Adrenal gland (tissue), 12 donors: ENCODE measurements around the gene CASP14. TPM values are rescaled to one million over a fixed set of nuclear protein-coding genes. Genes with fewer than 3 reads are reported as not detected.

Source experiments
- DNase-seq, 7 donors: peaks; one replicate each; pipeline ENCODE4 v3.0.0-alpha.2; 2019 to 2020
- H3K27ac ChIP-seq, 5 donors: fragments of 200-600 bp; sonication (generic) in 4 of 5; 1 replicate in 3 of 5; 2 replicates in 2 of 5; pipeline versions ENCODE4 v1.5.1 to v1.8.0; 2016 to 2020; ENCODE audit warnings: mild to moderate bottlenecking in 1 of 5
- H3K27me3 ChIP-seq: fragments of 200-600 bp; 2 replicates; pipeline ENCODE4 v1.8.0; 2021
- H3K36me3 ChIP-seq, 2 donors: fragments of 200-600 bp; replicated peaks in 1 of 2; 1 replicate in 1 of 2; 2 replicates in 1 of 2; pipeline versions ENCODE4 v1.5.1 to v1.8.0; 2018 to 2022
- H3K4me1 ChIP-seq, 2 donors: fragments of 200-600 bp; replicated peaks in 1 of 2; 1 replicate in 1 of 2; 2 replicates in 1 of 2; pipeline versions ENCODE4 v1.5.1 to v1.8.0; 2018 to 2021
- H3K4me3 ChIP-seq, 4 donors: fragments of 200-600 bp; sonication (generic) in 3 of 4; one replicate each; pipeline ENCODE4 v1.5.1; 2016 to 2018
- H3K9me3 ChIP-seq, 3 donors: fragments of 200-600 bp; sonication (generic) in 1 of 3; replicated peaks in 1 of 3; 1 replicate in 2 of 3; 2 replicates in 1 of 3; pipeline versions ENCODE4 v1.5.1 to v1.8.0; 2016 to 2021
- POLR2A ChIP-seq, 2 donors: fragments of 450-650 bp; IDR thresholded peaks; one replicate each; pipeline ENCODE4 v1.6.1; 2017; ENCODE audit warnings: antibody characterized with exemption in 2 of 2, mild to moderate bottlenecking in 2 of 2, moderate library complexity in 1 of 2
- WGBS, 4 donors: extraction: QIAGEN DNeasy Blood & Tissue Kit in 2 of 4; methylation state at CpG; one replicate each; pipeline versions ENCODE4 v1.1.5 to v1.1.7; 2013 to 2017; 5-methylcytosine and 5-hydroxymethylcytosine counted together
- intact Hi-C, 2 donors: fragments of 100-400 bp; cut with DNase I; formaldehyde crosslinking; loops; one replicate each; pipeline versions ENCODE4 v1.14.1 to v1.15.0; 2022 to 2023
- polyA plus RNA-seq, 3 donors: library from polyadenylated mRNA; stranded (reverse); fragments of 200-250 nt in 2 of 3; fragments of 350-450 nt in 1 of 3; fragmentation: Illumina TruSeq in 1 of 3; extraction: RNeasy Lipid Tissue Mini Kit (QIAGEN cat#74804) in 1 of 3; gene quantifications; one replicate each; pipeline ENCODE4 v1.2.3, GENCODE V29; 2013 to 2014
- total RNA-seq, 9 donors: library from RNA; depleted of rRNA in 4 of 9; stranded (reverse); fragments of >200 nt in 4 of 9; fragments of 120-200 nt in 1 of 9; fragmentation: NEBNext Ultra II Directional in 1 of 9; extraction: Animal tissue kit (Norgen Biotek cat#: 25700) in 1 of 9; gene quantifications; one replicate each; pipeline versions ENCODE4 v1.1.0 to v1.2.4, GENCODE V29; 2013 to 2023
- TF ChIP-seq, protein P1 (sequence below), 6 experiments: fragments of 450-650 bp in 4 of 6; fragments of 200-600 bp in 2 of 6; sonication (generic) in 1 of 6; IDR thresholded peaks; 1 replicate in 5 of 6; 2 replicates in 1 of 6; pipeline versions ENCODE4 v1.5.1 to v1.8.0; 2016 to 2021; ENCODE audit warnings: antibody characterized with exemption in 6 of 6, mild to moderate bottlenecking in 2 of 6, moderate library complexity in 1 of 6
- donor health status: healthy with polysubstance abuse.
- donor health status: Bipolar disorder and iron deficiency.
- donor health status: DM: yes; HTN: yes; CAD: no.
- donor health status: DM: no; HTN: no; CAD: no.
- donor health status: DM: no; HTN: no; CAD: no.
- donor health status: DM: yes; HTN: yes; CAD: no.

The CASP14 gene
- total and polyA plus RNA-seq, 12 donors = not detected

DNA sequence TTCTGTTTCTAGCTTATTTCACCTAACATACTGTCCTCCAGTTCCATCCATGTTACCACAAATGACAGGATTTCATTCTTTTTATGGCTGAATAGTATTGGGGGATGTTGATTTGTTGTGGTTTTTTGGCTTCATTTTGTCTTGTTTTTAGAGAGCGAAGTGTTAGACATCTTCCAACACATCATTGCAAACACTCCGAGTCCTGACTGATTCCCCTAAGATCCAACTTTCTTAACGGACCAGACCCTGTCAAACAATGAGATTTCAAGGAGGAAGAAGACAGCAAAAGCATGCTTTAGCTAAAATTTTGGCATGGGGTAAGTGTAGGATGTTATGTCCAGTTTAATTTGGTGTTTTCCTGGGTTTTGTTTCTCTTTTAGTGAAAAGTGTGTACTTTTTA is 3.8 kb upstream of the CASP14 start:
- H3K4me1 ChIP-seq = no peaks in the 10 kb centered on the region
- H3K9me3 ChIP-seq = no peaks in the 10 kb centered on the region
- intact Hi-C loops = no loop called here
- TF ChIP-seq POLR2A (IDR thresholded peaks at IDR 0.05) = no peak
- TF ChIP-seq, protein P1, sequence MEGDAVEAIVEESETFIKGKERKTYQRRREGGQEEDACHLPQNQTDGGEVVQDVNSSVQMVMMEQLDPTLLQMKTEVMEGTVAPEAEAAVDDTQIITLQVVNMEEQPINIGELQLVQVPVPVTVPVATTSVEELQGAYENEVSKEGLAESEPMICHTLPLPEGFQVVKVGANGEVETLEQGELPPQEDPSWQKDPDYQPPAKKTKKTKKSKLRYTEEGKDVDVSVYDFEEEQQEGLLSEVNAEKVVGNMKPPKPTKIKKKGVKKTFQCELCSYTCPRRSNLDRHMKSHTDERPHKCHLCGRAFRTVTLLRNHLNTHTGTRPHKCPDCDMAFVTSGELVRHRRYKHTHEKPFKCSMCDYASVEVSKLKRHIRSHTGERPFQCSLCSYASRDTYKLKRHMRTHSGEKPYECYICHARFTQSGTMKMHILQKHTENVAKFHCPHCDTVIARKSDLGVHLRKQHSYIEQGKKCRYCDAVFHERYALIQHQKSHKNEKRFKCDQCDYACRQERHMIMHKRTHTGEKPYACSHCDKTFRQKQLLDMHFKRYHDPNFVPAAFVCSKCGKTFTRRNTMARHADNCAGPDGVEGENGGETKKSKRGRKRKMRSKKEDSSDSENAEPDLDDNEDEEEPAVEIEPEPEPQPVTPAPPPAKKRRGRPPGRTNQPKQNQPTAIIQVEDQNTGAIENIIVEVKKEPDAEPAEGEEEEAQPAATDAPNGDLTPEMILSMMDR (IDR thresholded peaks at IDR 0.05) = no peak
- H3K27me3 ChIP-seq = no peaks in the 10 kb centered on the region
- no peak overlapping the region for H3K4me3 ChIP-seq
- no peak overlapping the region for H3K27ac ChIP-seq
- 44 to 63% (median 55%) methylated on average over 2 to 3 of the region's 3 CpGs for WGBS, 4 donors
- H3K36me3 ChIP-seq = no peaks in the 10 kb centered on the region
- no peak for DNase-seq

DNA sequence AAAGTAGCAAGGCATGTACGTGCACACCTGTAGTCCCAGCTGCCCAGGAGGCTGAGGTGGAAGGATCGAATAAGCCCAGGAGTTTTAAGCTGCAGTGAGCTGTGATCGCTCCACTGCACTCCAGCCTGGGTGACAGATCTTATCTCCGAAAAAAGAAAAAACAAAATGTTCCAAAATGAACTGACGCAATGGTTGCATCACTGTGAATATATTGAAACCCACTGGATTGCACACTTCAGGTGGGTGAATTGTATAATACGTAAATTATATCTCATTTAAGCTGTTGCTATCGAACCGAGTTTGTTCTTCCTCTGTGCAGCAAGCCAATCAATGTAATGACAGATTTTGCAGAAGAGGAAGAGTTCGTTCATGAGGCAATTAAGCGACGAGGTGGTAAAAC is 1.6 kb upstream of the CASP14 start:
- H3K9me3 ChIP-seq = no peaks in the 10 kb centered on the region
- TF ChIP-seq, protein P1 (IDR thresholded peaks at IDR 0.05) = no peak
- no peak for TF ChIP-seq POLR2A (IDR thresholded peaks at IDR 0.05)
- H3K4me1 ChIP-seq = no peaks in the 10 kb centered on the region
- WGBS, 4 donors = 57 to 80% (median 70%) methylated on average over 11 of the region's 11 CpGs
- H3K36me3 ChIP-seq = no peaks in the 10 kb centered on the region
- intact Hi-C loops = no loop called here
- no peaks in the 10 kb centered on the region for H3K27me3 ChIP-seq
- no peak overlapping the region for H3K4me3 ChIP-seq
- no peak overlapping the region for H3K27ac ChIP-seq
- DNase-seq = no peak

DNA sequence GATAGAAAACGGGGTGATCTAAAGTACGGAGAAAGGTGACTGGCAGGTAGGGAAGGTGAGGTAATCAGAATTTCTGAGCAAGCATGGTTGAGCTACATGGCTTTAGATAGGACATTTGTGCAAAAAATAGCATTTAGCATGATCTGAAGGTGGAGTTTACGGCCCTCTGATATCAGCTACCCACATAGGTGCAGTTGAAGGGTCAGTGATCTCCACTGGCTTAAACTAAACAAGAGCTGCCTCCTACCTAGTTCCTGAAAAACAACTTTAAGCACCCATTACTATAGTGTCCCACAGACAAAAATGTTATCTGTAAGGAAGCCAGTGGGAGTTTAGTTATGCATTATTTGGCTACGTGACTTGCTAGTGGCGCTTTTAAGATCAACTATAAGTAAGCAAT is 1.2 kb upstream of the CASP14 start:
- intact Hi-C loops = no loop called here
- Histone ChIP-seq H3K4me1 (no peaks in the 10 kb centered on the region), H3K27ac (no peak overlapping the region), H3K4me3 (no peak overlapping the region), H3K9me3 (no peaks in the 10 kb centered on the region), H3K27me3 (no peaks in the 10 kb centered on the region), H3K36me3 (no peaks in the 10 kb centered on the region)
- DNase-seq = no peak
- TF ChIP-seq, protein P1 (IDR thresholded peaks at IDR 0.05) = no peak
- TF ChIP-seq POLR2A (IDR thresholded peaks at IDR 0.05) = no peak
- 70 to 81% (median 76%) methylated on average over 5 of the region's 5 CpGs for WGBS, 4 donors

DNA sequence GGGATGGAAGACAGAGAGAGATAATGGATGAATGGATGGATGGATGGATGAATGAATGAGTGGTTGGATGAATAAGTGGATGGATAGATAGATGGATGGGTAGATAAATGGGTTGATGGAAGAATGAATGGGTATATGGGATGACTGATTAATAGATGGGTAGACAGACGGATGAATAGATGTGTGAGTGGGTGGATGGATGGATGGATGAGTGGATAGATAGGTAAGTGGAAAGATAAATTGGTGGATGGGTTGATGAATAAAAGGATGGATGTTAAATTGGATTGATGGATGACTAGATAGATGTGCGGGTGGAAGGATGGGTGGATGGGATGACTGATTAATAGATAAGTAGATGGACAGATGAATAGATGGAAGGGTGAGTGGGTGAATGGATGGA is 1.4 kb downstream of the CASP14 start:
- Histone ChIP-seq H3K27ac (no peak overlapping the region), H3K4me1 (no peaks in the 10 kb centered on the region), H3K36me3 (no peaks in the 10 kb centered on the region), H3K27me3 (peaks cover 4% of the 10 kb centered on the region), H3K9me3 (no peaks in the 10 kb centered on the region), H3K4me3 (no peak overlapping the region)
- DNase-seq = no peak
- WGBS, 4 donors = 76 to 84% (median 80%) methylated on average over 2 of the region's 2 CpGs
- no peak for TF ChIP-seq POLR2A (IDR thresholded peaks at IDR 0.05)
- TF ChIP-seq, protein P1 (IDR thresholded peaks at IDR 0.05) = no peak
- intact Hi-C loops = no loop called here
